Mesothelial cell of epicardium (in vitro differentiated cells): ENCODE data around the gene CCN5. TPM values are rescaled to one million over a fixed set of nuclear protein-coding genes. Genes with fewer than 3 reads are reported as not detected.
"Not testable (repeated sequence)": the region's sequence is repeated elsewhere in the genome, so short reads cannot be mapped to it uniquely, and the experiment has no call there.

ENCODE experiments used
- DNase-seq, 2 experiments: peaks; one replicate each; pipeline ENCODE4 v3.0.0; 2021; ENCODE audit warnings: low spot score in 2 of 2; ENCODE audit not compliant: unreplicated experiment in 2 of 2
- H3K27ac Mint-ChIP-seq: 2 replicates; pipeline ENCODE4 v1.8.0; 2021; ENCODE audit warnings: mixed read lengths
- H3K27me3 Mint-ChIP-seq: 2 replicates; pipeline ENCODE4 v1.8.0; 2021; ENCODE audit warnings: low read depth, mixed read lengths
- H3K36me3 Mint-ChIP-seq: 2 replicates; pipeline ENCODE4 v1.8.0; 2021; ENCODE audit warnings: mixed read lengths
- H3K4me1 Mint-ChIP-seq: 2 replicates; pipeline ENCODE4 v1.8.0; 2021; ENCODE audit warnings: mixed read lengths
- H3K4me3 Mint-ChIP-seq: 2 replicates; pipeline ENCODE4 v1.8.0; 2021; ENCODE audit warnings: mild to moderate bottlenecking, moderate library complexity, mixed read lengths
- H3K9me3 Mint-ChIP-seq: 2 replicates; pipeline ENCODE4 v1.8.0; 2021; ENCODE audit warnings: mixed read lengths
- total RNA-seq: library from RNA; stranded (reverse); gene quantifications from 3 replicates; pipeline ENCODE4 v1.2.1, GENCODE V29; 2021
- TF ChIP-seq, protein P1 (sequence below): fragments of 200-600 bp; sonication (generic); IDR thresholded peaks from one replicate; pipeline ENCODE4 v1.5.0; 2021; ENCODE audit warnings: antibody characterized with exemption; ENCODE audit not compliant: unreplicated experiment

CCN5 gene
- total RNA-seq, 1 donor from 2014 or later = not detected

DNA sequence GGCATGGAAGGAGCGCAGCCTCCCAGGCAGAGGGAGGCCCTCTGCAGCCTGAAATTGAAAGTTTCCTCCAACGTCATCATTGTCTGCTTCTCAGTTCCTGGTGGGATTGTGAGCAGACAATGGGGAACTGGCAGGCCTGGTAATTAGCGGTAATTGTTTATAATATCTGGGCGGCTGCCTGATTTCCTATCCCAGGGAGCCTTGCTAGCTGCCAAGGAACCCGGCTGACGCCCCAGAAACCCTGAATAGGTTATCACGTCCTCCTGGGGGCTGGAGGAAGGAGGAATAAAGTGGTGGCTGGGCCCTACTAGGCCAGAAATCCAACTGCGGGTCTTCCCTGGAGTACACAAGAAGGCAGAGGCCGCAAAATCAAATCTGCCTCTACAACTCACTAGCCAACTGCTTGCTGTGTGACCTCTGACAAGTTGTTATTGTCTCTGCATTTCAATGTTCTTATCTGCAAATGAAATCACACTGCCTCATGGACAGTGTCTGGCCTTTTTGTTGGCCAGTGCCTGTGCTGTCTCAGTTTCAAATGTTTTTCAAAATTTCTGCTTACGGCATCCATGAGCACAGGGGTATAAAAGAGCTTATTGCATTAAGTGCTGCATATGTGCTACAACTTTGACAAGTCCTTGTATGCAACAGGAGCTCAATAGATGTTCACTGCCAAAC is 47.4 kb downstream of the CCN5 start:
- H3K27ac Mint-ChIP-seq = no peak overlapping the region
- H3K9me3 Mint-ChIP-seq = no peaks in the 10 kb centered on the region
- no peak overlapping the region for H3K4me3 Mint-ChIP-seq
- no peaks in the 10 kb centered on the region for H3K4me1 Mint-ChIP-seq
- peaks cover 12% of the 10 kb centered on the region for H3K27me3 Mint-ChIP-seq
- no peaks in the 10 kb centered on the region for H3K36me3 Mint-ChIP-seq
- DNase-seq = no peak
- TF ChIP-seq, protein P1, sequence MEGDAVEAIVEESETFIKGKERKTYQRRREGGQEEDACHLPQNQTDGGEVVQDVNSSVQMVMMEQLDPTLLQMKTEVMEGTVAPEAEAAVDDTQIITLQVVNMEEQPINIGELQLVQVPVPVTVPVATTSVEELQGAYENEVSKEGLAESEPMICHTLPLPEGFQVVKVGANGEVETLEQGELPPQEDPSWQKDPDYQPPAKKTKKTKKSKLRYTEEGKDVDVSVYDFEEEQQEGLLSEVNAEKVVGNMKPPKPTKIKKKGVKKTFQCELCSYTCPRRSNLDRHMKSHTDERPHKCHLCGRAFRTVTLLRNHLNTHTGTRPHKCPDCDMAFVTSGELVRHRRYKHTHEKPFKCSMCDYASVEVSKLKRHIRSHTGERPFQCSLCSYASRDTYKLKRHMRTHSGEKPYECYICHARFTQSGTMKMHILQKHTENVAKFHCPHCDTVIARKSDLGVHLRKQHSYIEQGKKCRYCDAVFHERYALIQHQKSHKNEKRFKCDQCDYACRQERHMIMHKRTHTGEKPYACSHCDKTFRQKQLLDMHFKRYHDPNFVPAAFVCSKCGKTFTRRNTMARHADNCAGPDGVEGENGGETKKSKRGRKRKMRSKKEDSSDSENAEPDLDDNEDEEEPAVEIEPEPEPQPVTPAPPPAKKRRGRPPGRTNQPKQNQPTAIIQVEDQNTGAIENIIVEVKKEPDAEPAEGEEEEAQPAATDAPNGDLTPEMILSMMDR = no peak

DNA sequence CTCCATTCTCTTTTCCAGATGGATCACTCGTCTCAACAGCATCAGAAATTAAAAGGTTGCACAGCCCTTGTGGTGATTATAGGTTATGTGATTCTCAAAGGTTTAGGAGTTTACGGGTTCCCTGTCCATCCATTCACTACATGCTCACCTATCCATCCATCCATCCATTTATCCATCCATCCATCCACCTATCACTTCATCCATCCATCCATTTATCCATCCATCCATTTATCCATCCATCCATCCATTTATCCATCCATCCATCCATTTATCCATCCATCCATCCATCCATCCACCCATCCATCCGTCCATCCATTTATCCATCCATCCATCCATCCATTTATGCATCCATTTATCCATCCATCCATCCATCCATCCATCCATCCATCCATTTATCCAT is 48.6 kb downstream of the CCN5 start:
- not testable (repeated sequence) for H3K36me3 Mint-ChIP-seq, H3K9me3 Mint-ChIP-seq, H3K4me3 Mint-ChIP-seq, H3K4me1 Mint-ChIP-seq, H3K27ac Mint-ChIP-seq, DNase-seq
- peaks cover 15% of the 10 kb centered on the region for H3K27me3 Mint-ChIP-seq

DNA sequence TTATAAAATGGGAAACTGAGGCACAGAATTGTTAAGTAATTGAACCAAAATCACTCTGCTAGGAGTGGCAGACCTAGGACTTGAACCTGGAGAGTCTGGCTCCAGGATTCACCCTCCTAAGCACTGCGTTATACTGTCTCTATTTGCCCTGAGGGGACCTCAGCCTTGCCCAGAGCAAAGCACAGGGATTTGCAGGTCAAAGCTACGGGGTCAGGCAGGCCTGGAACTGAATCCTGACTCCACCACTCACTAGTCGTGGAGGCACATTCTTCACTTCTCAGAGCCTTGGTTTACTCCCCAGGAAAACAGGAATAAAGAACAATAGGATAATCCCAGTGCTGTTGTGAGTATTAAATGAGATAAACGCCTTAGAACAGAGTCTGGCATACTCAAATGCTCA is 49.9 kb downstream of the CCN5 start:
- Mint-ChIP-seq H3K27ac (no peak overlapping the region), H3K4me3 (no peak overlapping the region), H3K27me3 (peaks cover 17% of the 10 kb centered on the region), H3K9me3 (no peaks in the 10 kb centered on the region), H3K4me1 (no peaks in the 10 kb centered on the region), H3K36me3 (no peaks in the 10 kb centered on the region)
- TF ChIP-seq, protein P1 = no peak
- no peak for DNase-seq

DNA sequence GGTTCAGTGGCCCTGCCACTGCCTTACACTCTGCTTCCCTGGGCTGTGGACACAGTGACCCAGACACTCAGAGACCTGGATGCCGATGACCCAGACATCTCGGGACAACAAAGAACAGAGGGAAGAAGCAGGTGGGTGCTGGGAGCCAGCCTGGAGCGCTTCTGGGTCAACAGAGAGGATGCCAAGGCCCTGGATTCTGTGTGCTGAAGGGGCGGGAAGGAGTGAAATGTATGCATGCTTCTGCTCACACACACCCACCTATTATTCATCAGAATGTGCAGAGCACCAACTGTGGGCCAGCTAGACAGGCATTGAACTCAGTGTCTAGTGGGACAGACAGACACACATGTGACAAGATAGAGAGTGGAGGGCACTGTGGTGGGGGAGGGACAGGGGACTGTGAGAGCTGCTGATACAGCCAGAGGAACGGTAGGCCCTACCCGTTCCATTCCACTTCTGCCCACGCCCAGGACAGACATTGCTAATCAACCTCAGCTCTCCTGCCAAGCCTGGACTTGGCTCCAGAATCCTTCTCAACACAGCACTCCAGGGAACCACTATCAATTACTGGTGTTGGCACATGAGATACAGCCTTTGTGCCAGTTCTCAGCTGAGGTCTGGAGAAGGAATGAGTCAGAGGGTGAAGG is 50.7 kb downstream of the CCN5 start:
- no peak for DNase-seq
- H3K27ac Mint-ChIP-seq = no peak overlapping the region

DNA sequence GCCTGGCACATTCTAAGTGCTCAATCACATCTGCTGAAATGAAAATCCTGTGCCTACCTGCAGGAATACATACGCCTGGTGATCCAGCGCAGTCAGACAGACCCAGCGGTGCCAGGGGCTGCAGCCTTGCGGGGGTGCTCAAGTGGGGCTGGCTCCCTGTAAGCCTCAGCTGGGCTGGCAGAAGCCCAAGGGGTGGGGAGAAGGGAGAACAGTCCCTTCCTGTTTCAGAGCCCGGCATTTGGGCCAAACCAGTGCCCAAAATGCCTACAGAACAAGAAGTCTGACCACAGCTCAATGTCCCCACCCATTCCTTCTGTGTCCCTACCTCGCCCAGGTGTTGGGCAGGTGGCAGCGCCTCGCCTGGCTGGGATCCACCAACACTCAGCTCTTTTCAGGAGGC is 53.1 kb downstream of the CCN5 start:
- H3K4me1 Mint-ChIP-seq = no peaks in the 10 kb centered on the region
- TF ChIP-seq, protein P1 = no peak
- H3K4me3 Mint-ChIP-seq = no peak overlapping the region
- no peak overlapping the region for H3K27ac Mint-ChIP-seq
- DNase-seq = no peak
- peaks cover 19% of the 10 kb centered on the region for H3K27me3 Mint-ChIP-seq
- H3K36me3 Mint-ChIP-seq = no peaks in the 10 kb centered on the region
- no peaks in the 10 kb centered on the region for H3K9me3 Mint-ChIP-seq

More for the DNA sequence above, 50.7 kb downstream of the CCN5 start:
- Mint-ChIP-seq H3K36me3 (no peaks in the 10 kb centered on the region), H3K4me1 (no peaks in the 10 kb centered on the region), H3K9me3 (no peaks in the 10 kb centered on the region), H3K27me3 (peaks cover 17% of the 10 kb centered on the region), H3K4me3 (no peak overlapping the region)
- TF ChIP-seq, protein P1 = no peak

DNA sequence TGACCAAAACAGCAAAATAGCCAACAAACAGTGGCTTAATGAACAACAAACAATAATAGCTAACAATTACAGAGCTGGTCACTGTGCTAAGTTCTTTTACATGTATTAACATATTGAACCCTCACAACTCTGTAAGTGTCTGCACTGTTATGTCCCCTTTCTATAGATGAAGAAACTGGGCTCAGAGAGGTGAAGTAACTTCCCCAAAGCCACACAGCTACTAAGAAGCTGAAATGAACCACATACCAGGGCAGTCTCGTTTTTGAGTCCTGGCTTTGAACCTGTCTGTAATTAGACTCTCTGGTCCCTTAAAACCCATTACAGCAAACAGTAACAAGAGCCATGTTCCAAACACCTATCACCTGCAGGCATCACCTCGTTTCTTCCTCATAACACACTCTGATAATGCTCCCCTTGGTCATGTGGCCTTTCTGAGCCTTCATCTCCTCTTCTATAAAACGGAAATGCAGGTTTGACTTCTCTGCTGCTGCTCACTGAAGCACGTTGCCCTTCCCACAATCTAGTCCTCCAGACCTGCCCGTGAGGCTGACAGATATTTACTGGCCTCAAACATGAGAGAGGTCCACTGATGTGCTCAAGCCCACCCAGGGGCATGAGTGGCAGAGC is 53.8 kb downstream of the CCN5 start:
- no peak overlapping the region for H3K27ac Mint-ChIP-seq
- TF ChIP-seq, protein P1 = no peak
- no peaks in the 10 kb centered on the region for H3K4me1 Mint-ChIP-seq
- H3K36me3 Mint-ChIP-seq = no peaks in the 10 kb centered on the region
- no peak overlapping the region for H3K4me3 Mint-ChIP-seq
- DNase-seq = no peak
- no peaks in the 10 kb centered on the region for H3K9me3 Mint-ChIP-seq
- peaks cover 19% of the 10 kb centered on the region for H3K27me3 Mint-ChIP-seq
